Fibroblast of mammary gland (primary cell): ENCODE results near the gene L3MBTL2.
"Not testable (repeated sequence)": the region's sequence is repeated elsewhere in the genome, so short reads cannot be mapped to it uniquely, and the experiment has no call there.

ENCODE experiments used
- DNase-seq: peaks from one replicate; pipeline ENCODE4 v3.0.0-alpha.2; 2010; ENCODE audit warnings: low read depth
- H3K4me3 ChIP-seq: 2 replicates; pipeline ENCODE4 v1.5.1; 2011; ENCODE audit warnings: low read depth, mild to moderate bottlenecking, low read length, moderate library complexity; ENCODE audit not compliant: control insufficient read depth
- TF ChIP-seq, protein P1 (sequence below): conservative IDR thresholded peaks from 2 replicates; pipeline ENCODE4 v1.5.1; 2011; ENCODE audit warnings: low read depth, low read length, inconsistent platforms; ENCODE audit not compliant: control insufficient read depth, insufficient read depth

The L3MBTL2 gene

DNA sequence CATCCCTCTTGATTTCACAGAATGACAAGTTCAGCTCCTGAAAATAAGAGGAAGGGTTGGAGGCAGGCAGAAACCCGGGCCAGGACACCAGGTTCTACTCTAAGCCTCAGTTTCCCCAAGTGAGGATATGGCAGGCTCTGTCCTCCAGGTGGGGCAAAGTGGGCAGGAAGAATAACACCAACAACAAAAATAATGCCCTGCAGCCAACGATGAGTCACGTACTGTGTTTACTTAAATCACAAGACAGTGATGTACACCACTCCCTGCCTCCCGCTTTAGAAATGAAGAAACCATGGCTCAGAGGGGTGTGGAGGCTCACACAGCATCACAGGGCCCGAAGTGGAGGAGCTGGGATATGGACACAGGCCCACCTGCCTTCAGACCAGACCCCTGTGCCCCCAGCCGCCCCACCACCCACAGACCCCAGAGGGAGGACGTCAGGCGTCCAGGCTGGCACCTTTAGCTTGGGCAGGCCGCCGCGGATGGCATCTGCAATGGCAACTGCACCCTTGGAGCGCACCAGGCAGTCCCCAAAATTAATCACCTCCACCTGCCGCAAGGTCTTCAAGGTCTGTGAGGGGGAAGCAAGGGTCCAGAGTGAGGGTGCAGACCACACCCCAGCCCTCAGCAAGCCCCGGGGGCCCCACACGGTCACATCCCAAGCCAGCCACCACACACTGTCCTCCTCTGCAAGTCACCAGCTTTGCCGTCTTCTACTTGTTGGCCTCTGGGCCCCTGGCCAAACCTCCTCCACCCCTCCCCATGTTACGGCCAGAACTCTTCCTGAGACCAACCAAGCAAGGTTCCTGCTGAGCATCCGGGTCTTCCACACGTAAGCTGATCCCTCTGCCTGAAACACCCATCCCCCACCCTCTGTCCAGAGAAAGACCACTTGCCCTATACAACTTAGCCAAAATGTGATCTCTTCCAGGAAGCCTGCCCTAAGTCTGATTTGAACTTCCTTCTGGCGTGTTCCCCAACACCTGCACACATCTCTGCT, 51.4 kb downstream of the L3MBTL2 start:
- TF ChIP-seq, protein P1, sequence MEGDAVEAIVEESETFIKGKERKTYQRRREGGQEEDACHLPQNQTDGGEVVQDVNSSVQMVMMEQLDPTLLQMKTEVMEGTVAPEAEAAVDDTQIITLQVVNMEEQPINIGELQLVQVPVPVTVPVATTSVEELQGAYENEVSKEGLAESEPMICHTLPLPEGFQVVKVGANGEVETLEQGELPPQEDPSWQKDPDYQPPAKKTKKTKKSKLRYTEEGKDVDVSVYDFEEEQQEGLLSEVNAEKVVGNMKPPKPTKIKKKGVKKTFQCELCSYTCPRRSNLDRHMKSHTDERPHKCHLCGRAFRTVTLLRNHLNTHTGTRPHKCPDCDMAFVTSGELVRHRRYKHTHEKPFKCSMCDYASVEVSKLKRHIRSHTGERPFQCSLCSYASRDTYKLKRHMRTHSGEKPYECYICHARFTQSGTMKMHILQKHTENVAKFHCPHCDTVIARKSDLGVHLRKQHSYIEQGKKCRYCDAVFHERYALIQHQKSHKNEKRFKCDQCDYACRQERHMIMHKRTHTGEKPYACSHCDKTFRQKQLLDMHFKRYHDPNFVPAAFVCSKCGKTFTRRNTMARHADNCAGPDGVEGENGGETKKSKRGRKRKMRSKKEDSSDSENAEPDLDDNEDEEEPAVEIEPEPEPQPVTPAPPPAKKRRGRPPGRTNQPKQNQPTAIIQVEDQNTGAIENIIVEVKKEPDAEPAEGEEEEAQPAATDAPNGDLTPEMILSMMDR, result peak; percentile 16
- no peak overlapping the region for H3K4me3 ChIP-seq
- DNase-seq, result peak; percentile 79

DNA sequence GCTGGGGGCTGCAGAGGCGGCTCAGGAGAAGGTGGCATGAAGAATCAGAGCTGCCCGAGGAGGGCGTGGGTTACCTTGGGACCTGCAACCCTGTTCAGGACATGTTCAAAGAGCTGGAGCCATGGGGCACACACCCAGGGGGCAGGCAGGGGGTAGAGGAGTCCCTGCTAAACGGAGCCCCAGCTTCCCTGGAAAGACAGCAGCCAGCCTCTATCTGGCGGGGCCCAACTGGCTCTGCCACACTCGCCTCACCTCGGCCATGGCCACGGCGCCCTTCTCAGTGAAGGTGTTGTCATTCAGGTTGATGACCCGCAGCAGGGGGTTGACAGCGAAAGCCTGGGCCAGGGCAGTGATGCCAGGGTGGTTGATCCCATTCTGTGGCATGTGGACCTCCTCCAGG, 52.6 kb downstream of the L3MBTL2 start:
- DNase-seq, result no peak

DNA sequence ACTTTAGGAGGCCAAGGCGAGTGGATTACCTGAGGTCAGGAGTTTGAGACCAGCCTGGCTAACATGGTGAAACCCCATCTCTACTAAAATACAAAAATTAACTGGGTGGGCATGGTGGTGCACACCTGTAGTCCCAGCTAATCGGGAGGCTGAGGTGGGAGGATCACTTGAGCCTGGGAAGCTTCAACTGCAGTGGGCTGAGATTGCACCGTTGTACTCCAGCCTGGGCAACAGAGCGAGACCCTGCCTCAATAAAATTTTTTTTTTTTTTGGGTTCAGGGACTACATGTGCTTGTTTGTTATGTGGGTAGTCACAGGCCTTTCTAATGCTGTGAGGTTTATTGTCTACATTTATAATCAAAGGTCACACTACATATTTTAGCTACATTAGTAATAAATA, 54.6 kb downstream of the L3MBTL2 start:
- H3K4me3 ChIP-seq, DNase-seq: not testable (repeated sequence)

More for the DNA sequence above, 52.6 kb downstream of the L3MBTL2 start:
- no peak overlapping the region for H3K4me3 ChIP-seq
- TF ChIP-seq, protein P1, result no peak

DNA sequence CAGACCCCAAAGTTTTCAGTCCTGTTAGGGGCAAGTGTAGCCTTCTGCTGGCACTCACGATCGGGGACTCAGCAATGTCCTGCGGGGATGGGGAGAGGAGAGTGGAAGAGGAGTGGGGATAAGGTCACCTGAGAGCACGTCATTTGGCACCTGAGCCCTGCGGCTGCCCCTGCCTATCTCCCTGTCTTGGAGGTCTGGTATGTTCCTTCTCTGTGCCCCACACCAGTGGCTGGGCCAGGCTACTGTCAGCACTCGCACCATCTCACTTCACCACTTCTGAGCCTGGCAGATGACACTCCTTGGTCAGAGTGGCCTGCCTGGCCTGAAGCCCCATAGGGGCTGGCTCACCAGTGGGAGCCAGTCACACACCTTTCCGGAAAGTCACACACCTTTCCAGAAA, 55.8 kb downstream of the L3MBTL2 start:
- no peak overlapping the region for H3K4me3 ChIP-seq
- DNase-seq, result no peak
- TF ChIP-seq, protein P1, result no peak

DNA sequence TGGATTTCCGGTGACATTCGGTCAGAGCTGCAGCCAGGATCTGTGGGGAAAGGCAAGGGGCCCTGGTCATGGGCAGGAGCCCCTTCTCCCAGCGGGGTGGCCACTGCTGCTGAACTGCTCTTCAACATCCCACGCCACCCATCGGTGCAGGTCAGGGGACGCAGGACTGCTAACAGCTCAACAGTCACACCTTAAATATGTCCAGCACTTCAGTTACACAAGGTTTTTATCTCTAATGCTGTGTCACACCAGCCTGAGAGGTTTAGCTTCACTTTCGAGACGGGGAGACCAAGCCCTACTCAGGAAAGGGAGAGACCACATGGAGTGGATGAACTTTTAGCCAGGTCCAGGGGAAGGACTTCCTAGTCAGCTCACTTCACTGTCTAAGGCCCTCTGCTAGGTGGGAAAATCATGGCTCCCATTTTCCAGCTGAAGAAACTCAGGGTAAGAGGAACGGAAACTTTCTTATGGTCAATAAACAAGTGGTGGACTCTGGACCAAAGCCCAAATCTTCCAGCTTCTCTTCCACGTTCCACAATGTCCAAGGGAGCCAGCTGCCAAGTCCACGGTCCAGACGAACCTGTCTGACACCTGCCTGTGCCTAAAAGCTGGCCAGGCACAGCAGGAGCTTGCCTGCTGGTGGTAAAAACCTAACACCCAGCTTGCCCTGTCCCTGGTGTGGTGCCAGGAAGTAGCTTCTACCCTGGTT, 56.6 kb downstream of the L3MBTL2 start:
- no peak for DNase-seq
- TF ChIP-seq, protein P1, result no peak
- H3K4me3 ChIP-seq, result no peak overlapping the region

DNA sequence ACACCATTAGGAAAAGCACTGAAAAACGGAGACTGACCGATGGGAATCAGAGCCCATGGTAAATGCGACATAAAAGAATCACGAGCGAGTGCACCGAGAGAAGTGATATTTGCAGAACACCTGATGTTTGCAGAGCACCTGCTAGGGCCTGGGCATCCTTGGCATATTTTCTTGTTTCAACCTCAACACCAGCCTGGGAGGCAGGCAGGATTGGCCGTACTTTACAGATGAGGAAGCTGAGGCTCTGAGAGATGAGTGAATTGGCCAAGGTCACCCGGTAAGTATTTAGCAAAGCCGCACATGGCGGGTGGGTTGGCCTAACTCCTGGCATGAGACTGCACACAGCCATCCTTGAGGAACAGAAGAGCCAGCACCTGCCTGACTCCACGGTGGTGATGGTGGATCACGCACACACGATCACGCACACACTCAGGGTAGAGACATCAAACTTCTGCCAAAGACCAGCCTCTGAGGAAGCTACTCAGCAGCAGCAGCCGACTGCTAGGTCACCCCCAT, 57.2 kb downstream of the L3MBTL2 start:
- DNase-seq, result no peak
- no peak overlapping the region for H3K4me3 ChIP-seq
- TF ChIP-seq, protein P1, result no peak

DNA sequence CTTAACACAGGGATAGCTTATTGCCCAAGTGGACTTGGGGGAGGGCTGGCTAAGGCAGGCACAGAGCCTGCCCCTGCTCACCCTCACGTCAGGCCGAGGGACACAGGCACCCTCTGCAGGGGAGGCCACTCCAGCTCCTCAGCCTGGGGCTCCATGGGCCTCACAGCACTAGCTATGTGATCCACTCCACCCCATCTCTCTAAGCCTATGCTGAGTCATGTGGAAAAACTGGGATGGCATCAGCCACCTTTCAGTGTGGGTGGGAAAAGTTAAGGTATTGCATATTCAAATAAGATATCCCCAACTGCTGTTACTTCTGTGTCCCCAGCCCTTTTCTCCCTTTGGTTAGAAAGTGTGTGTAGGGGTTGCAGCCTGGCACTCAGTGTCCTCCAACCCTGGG, 58.6 kb downstream of the L3MBTL2 start:
- TF ChIP-seq, protein P1, result no peak
- DNase-seq, result no peak

More for the DNA sequence above, 58.6 kb downstream of the L3MBTL2 start:
- no peak overlapping the region for H3K4me3 ChIP-seq
